IMR-90 (cell line): ENCODE data around the gene MTF2. TPM values are rescaled to one million over a fixed set of nuclear protein-coding genes. Genes with fewer than 3 reads are reported as not detected.

Experiments used
- ATAC-seq: fragments of 200-7000 bp; cut with Tn5 transposase; 2 replicates; pipeline ENCODE4 v1.9.1; 2020; ENCODE audit warnings: low read depth, mild to moderate bottlenecking, moderate library complexity
- BruUV-seq: library from RNA; stranded (reverse); fragments of 400-500 nt; replicated peaks from 2 replicates; lab custom pipeline; 2021; lab: Mats Ljungman, UMichigan
- CTCF ChIA-PET: fragments of 300-600 bp; formaldehyde crosslinking; extraction: SDS; loops from one replicate; lab custom pipeline; 2021; ENCODE audit warnings: antibody characterized with exemption; lab: Yijun Ruan, JAX
- POLR2A ChIA-PET: fragments of 300-600 bp; sonication (Branson Sonifier 250); formaldehyde crosslinking; loops from one replicate; lab custom pipeline; 2022; ENCODE audit warnings: antibody characterized with exemption; ENCODE audit not compliant: unreplicated experiment; lab: Charles Lee
- DNase-seq: peaks from one replicate; pipeline ENCODE4 v3.0.0; 2013
- H2AFZ ChIP-seq: replicated peaks from 2 replicates; pipeline ENCODE3; 2013; ENCODE audit warnings: low read length, mild to moderate bottlenecking; ENCODE audit not compliant: poor library complexity
- H2AK5ac ChIP-seq: 2 replicates; pipeline ENCODE4 v1.6.1; 2013; ENCODE audit warnings: low read depth, low read length, inconsistent platforms
- H2AK9ac ChIP-seq: replicated peaks from 2 replicates; pipeline ENCODE3; 2013; ENCODE audit warnings: mild to moderate bottlenecking, low read depth, low read length, moderate library complexity; ENCODE audit not compliant: poor library complexity
- H2BK120ac ChIP-seq: 2 replicates; pipeline ENCODE4 v1.6.1; 2013; ENCODE audit warnings: low read depth, low read length, inconsistent platforms
- H2BK15ac ChIP-seq: 3 replicates; pipeline ENCODE4 v1.6.1; 2013; ENCODE audit warnings: low read depth, low read length, inconsistent platforms
- H2BK20ac ChIP-seq: 2 replicates; pipeline ENCODE4 v1.6.1; 2013; ENCODE audit warnings: low read depth, mild to moderate bottlenecking, inconsistent platforms, low read length, moderate library complexity
- H2BK5ac ChIP-seq: 2 replicates; pipeline ENCODE4 v1.6.1; 2013; ENCODE audit warnings: mild to moderate bottlenecking, low read depth, low read length, inconsistent platforms; ENCODE audit not compliant: poor library complexity, severe bottlenecking
- H3K14ac ChIP-seq: replicated peaks from 2 replicates; pipeline ENCODE4 v1.6.1; 2013; ENCODE audit warnings: low read depth, low read length, inconsistent platforms
- H3K18ac ChIP-seq: 2 replicates; pipeline ENCODE4 v1.6.1; 2013; ENCODE audit warnings: low read depth, low read length, control low read depth
- H3K23ac ChIP-seq: 2 replicates; pipeline ENCODE4 v1.6.1; 2013; ENCODE audit warnings: low read depth, low read length, inconsistent platforms
- H3K27ac ChIP-seq: 2 replicates; pipeline ENCODE4 v1.5.1; 2013; ENCODE audit warnings: mild to moderate bottlenecking, control low read depth, low read length; ENCODE audit not compliant: insufficient read depth
- H3K27me3 ChIP-seq: 2 replicates; pipeline ENCODE4 v1.6.1; 2013; ENCODE audit warnings: low read length; ENCODE audit not compliant: control insufficient read depth, insufficient read depth
- H3K36me3 ChIP-seq: 2 replicates; pipeline ENCODE4 v1.6.1; 2013; ENCODE audit warnings: low read length, mixed read lengths; ENCODE audit not compliant: control insufficient read depth, insufficient read depth
- H3K4ac ChIP-seq: 2 replicates; pipeline ENCODE4 v1.6.1; 2013; ENCODE audit warnings: low read depth, low read length, inconsistent platforms
- H3K4me1 ChIP-seq: 2 replicates; pipeline ENCODE4 v1.6.1; 2013; ENCODE audit warnings: low read length, mixed read lengths; ENCODE audit not compliant: control insufficient read depth, insufficient read depth
- H3K4me2 ChIP-seq: 2 replicates; pipeline ENCODE4 v1.6.1; 2013; ENCODE audit warnings: low read depth, mild to moderate bottlenecking, control low read depth, low read length, moderate library complexity
- H3K4me3 ChIP-seq: 2 replicates; pipeline ENCODE4 v1.5.1; 2013; ENCODE audit warnings: low read depth, mild to moderate bottlenecking, control low read depth, low read length, moderate library complexity; ENCODE audit not compliant: insufficient read depth
- H3K56ac ChIP-seq: 2 replicates; pipeline ENCODE4 v1.6.1; 2013; ENCODE audit warnings: low read length, inconsistent platforms; ENCODE audit not compliant: insufficient read depth; ENCODE audit errors: extremely low read depth
- H3K79me1 ChIP-seq, 2 experiments: 2 replicates each; pipeline ENCODE4 v1.6.1; 2013; ENCODE audit warnings: low read length in 2 of 2, inconsistent platforms in 1 of 2, low read depth in 1 of 2
- H3K9ac ChIP-seq: 2 replicates; pipeline ENCODE4 v1.6.1; 2013; ENCODE audit warnings: low read depth, low read length, control low read depth
- H3K9me1 ChIP-seq: 2 replicates; pipeline ENCODE4 v1.6.1; 2013; ENCODE audit warnings: low read length, inconsistent platforms; ENCODE audit not compliant: insufficient read depth
- H3K9me3 ChIP-seq: 2 replicates; pipeline ENCODE4 v1.6.1; 2013; ENCODE audit warnings: low read length; ENCODE audit not compliant: control insufficient read depth, insufficient read depth
- H4K20me1 ChIP-seq: 2 replicates; pipeline ENCODE4 v1.6.1; 2013; ENCODE audit warnings: low read length, inconsistent platforms; ENCODE audit not compliant: insufficient read depth
- H4K5ac ChIP-seq: 2 replicates; pipeline ENCODE4 v1.6.1; 2013; ENCODE audit warnings: mild to moderate bottlenecking, low read depth, low read length, control low read depth
- H4K8ac ChIP-seq, 2 experiments: 2 replicates each; pipeline ENCODE4 v1.6.1; 2013; ENCODE audit warnings: low read depth in 2 of 2, low read length in 2 of 2, control low read depth in 1 of 2, inconsistent platforms in 1 of 2
- H4K91ac ChIP-seq: 2 replicates; pipeline ENCODE4 v1.6.1; 2013; ENCODE audit warnings: low read depth, low read length, inconsistent platforms; ENCODE audit not compliant: insufficient read depth
- BHLHE40 ChIP-seq: fragments of 150-350 bp; IDR thresholded peaks from 2 replicates; pipeline ENCODE4 v1.6.1; 2016; ENCODE audit warnings: mild to moderate bottlenecking, low read depth, low read length
- CEBPB ChIP-seq: IDR thresholded peaks from 2 replicates; pipeline ENCODE4 v1.6.1; 2012; ENCODE audit warnings: low read depth, low read length, improper control_type of control experiment
- CHD1 ChIP-seq: IDR thresholded peaks from 2 replicates; pipeline ENCODE4 v1.6.1; 2012; ENCODE audit warnings: low read depth, low read length, improper control_type of control experiment
- FOS ChIP-seq: fragments of 150-350 bp; IDR thresholded peaks from 2 replicates; pipeline ENCODE4 v1.6.1; 2016; ENCODE audit warnings: low read depth, low read length
- MAFK ChIP-seq: IDR thresholded peaks from 2 replicates; pipeline ENCODE4 v1.6.1; 2012; ENCODE audit warnings: low read depth, low read length, improper control_type of control experiment
- MAZ ChIP-seq: IDR thresholded peaks from 2 replicates; pipeline ENCODE4 v1.6.1; 2012; ENCODE audit warnings: low read depth, mild to moderate bottlenecking, low read length, improper control_type of control experiment, moderate library complexity, borderline replicate concordance
- MXI1 ChIP-seq: IDR thresholded peaks from 2 replicates; pipeline ENCODE4 v1.6.1; 2012; ENCODE audit warnings: low read depth, mild to moderate bottlenecking, low read length, moderate library complexity, borderline replicate concordance
- NFE2L2 ChIP-seq: fragments of 150-350 bp; IDR thresholded peaks from 2 replicates; pipeline ENCODE4 v1.6.1; 2016; ENCODE audit warnings: low read depth, mild to moderate bottlenecking, low read length
- POLR2A ChIP-seq: IDR thresholded peaks from 2 replicates; pipeline ENCODE4 v1.6.1; 2012; ENCODE audit warnings: mild to moderate bottlenecking, low read depth, low read length
- RAD21 ChIP-seq: IDR thresholded peaks from 2 replicates; pipeline ENCODE4 v1.6.1; 2012; ENCODE audit warnings: low read length, improper control_type of control experiment
- RCOR1 ChIP-seq: IDR thresholded peaks from 2 replicates; pipeline ENCODE4 v1.6.1; 2012; ENCODE audit warnings: mild to moderate bottlenecking, low read length, improper control_type of control experiment; ENCODE audit not compliant: insufficient replicate concordance
- RFX5 ChIP-seq: IDR thresholded peaks from 2 replicates; pipeline ENCODE4 v1.8.0; 2012; ENCODE audit warnings: low read depth, mild to moderate bottlenecking, low read length, moderate library complexity
- SMC3 ChIP-seq: fragments of 150-350 bp; IDR thresholded peaks from 2 replicates; pipeline ENCODE4 v1.6.1; 2016; ENCODE audit warnings: low read depth, mild to moderate bottlenecking, antibody characterized with exemption, low read length, moderate library complexity
- WGBS, 2 experiments: methylation state at CpG; one replicate each; pipeline versions ENCODE4 v1.1.5 to v1.1.7; 2013; ENCODE audit warnings: missing lambda C conversion rate in 2 of 2; ENCODE audit not compliant: insufficient read length in 1 of 2; ENCODE audit errors: extremely low coverage in 2 of 2; 5-methylcytosine and 5-hydroxymethylcytosine counted together
- dilution Hi-C: fragments of 300-500 bp; cut with HindIII; formaldehyde crosslinking; loops from one replicate; pipeline ENCODE4 v1.14.3; 2018; ENCODE audit warnings: low sequenced_read_pairs; ENCODE audit not compliant: unreplicated experiment
- in situ Hi-C: fragments of 300-500 bp; cut with MboI; formaldehyde crosslinking; loops from 3 replicates; pipeline ENCODE4 v1.14.3; 2019; ENCODE audit warnings: low sequenced_read_pairs, inconsistent platforms, mixed read lengths
- intact Hi-C: fragments of 100-400 bp; cut with micrococcal nuclease; formaldehyde crosslinking; loops from 2 replicates; pipeline ENCODE4 v1.10.0; 2022
- polyA plus RNA-seq, 3 experiments: library from polyadenylated mRNA; depleted of rRNA; stranded (reverse); fragments of >200 nt; gene quantifications; 2 replicates each; pipeline ENCODE4 v1.2.3, GENCODE V29; 2012; ENCODE audit warnings: low replicate concordance in 1 of 3
- total RNA-seq: library from RNA; depleted of rRNA; stranded (reverse); fragments of >200 nt; gene quantifications from 2 replicates; pipeline ENCODE4 v1.2.3, GENCODE V29; 2012
- TF ChIP-seq, protein P1 (sequence below): fragments of 150-350 bp; IDR thresholded peaks from 2 replicates; pipeline ENCODE4 v1.6.1; 2016; ENCODE audit warnings: low read depth, mild to moderate bottlenecking, low read length, moderate library complexity, borderline replicate concordance
- TF ChIP-seq, protein P2 (sequence below): conservative IDR thresholded peaks from 2 replicates; pipeline ENCODE4 v1.5.1; 2012; ENCODE audit warnings: mild to moderate bottlenecking, low read depth, low read length, improper control_type of control experiment
- TF ChIP-seq, protein P3 (sequence below): fragments of 150-350 bp; IDR thresholded peaks from 2 replicates; pipeline ENCODE4 v1.6.1; 2017; ENCODE audit warnings: mild to moderate bottlenecking, antibody characterized with exemption, low read length, low read depth

The MTF2 gene
- total and polyA plus RNA-seq, 2 of the 4 experiments (the other 2 are of a cell fraction), result 10.6 to 39.8 TPM

DNA sequence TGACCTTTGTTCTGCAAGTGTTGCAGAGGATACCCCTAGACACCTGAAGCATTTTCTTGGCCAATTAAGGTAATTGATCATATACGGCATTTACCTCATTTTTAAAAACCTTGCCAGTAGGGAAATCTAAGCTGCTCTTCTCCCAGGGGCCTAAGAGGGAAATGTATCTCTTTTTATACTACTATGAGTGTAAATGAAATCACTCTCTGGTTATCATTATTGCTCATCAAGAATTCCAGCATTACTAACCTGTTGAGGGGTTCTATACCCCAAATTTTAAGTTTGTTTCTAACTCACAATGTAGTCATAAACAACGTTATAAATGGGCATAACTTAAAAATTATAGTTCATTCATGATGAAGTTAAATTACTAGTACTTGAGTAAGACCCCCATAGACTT, 73.8 kb downstream of the MTF2 start:
- no peaks in the 10 kb centered on the region for H3K4me1 ChIP-seq
- H2AK5ac ChIP-seq, result no peak overlapping the region
- no TSS peak for BruUV-seq
- H2AK9ac ChIP-seq, result no peak overlapping the region
- no peak overlapping the region for H3K56ac ChIP-seq
- no peak overlapping the region for H3K4me3 ChIP-seq
- H2BK120ac ChIP-seq, result no peak overlapping the region
- no peak overlapping the region for H3K4ac ChIP-seq
- H2AFZ ChIP-seq, result no peak overlapping the region
- peaks cover 21 to 43% of the 10 kb centered on the region in 2 experiments for H3K79me1 ChIP-seq
- no peak overlapping the region for H3K18ac ChIP-seq
- no peak overlapping the region for H4K8ac ChIP-seq
- H3K27ac ChIP-seq, result no peak overlapping the region
- CTCF ChIA-PET, result no interaction called here
- H3K23ac ChIP-seq, result no peak overlapping the region
- no peak overlapping the region for H3K9ac ChIP-seq
- intact Hi-C loops, result no loop called here
- H3K9me1 ChIP-seq, result peaks cover 6% of the 10 kb centered on the region; the same call in 1 of the 2 replicates
- no peaks in the 10 kb centered on the region for H3K27me3 ChIP-seq
- dilution Hi-C loops, result no loop called here
- DNase-seq (no peak), ATAC-seq (no peak)
- no peaks in the 10 kb centered on the region; the same call in 1 of the 2 replicates for H4K20me1 ChIP-seq
- no peak overlapping the region for H3K14ac ChIP-seq
- TF ChIP-seq BHLHE40, result no peak
- TF ChIP-seq, protein P1, sequence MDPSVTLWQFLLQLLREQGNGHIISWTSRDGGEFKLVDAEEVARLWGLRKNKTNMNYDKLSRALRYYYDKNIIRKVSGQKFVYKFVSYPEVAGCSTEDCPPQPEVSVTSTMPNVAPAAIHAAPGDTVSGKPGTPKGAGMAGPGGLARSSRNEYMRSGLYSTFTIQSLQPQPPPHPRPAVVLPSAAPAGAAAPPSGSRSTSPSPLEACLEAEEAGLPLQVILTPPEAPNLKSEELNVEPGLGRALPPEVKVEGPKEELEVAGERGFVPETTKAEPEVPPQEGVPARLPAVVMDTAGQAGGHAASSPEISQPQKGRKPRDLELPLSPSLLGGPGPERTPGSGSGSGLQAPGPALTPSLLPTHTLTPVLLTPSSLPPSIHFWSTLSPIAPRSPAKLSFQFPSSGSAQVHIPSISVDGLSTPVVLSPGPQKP, result no peak
- TF ChIP-seq CHD1, result no peak
- TF ChIP-seq RAD21, result no peak
- TF ChIP-seq MAZ, result no peak
- TF ChIP-seq MXI1, result no peak
- no peak for TF ChIP-seq MAFK
- no peak for TF ChIP-seq FOS
- TF ChIP-seq, protein P2, sequence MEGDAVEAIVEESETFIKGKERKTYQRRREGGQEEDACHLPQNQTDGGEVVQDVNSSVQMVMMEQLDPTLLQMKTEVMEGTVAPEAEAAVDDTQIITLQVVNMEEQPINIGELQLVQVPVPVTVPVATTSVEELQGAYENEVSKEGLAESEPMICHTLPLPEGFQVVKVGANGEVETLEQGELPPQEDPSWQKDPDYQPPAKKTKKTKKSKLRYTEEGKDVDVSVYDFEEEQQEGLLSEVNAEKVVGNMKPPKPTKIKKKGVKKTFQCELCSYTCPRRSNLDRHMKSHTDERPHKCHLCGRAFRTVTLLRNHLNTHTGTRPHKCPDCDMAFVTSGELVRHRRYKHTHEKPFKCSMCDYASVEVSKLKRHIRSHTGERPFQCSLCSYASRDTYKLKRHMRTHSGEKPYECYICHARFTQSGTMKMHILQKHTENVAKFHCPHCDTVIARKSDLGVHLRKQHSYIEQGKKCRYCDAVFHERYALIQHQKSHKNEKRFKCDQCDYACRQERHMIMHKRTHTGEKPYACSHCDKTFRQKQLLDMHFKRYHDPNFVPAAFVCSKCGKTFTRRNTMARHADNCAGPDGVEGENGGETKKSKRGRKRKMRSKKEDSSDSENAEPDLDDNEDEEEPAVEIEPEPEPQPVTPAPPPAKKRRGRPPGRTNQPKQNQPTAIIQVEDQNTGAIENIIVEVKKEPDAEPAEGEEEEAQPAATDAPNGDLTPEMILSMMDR, result no peak
- no peak for TF ChIP-seq NFE2L2
- TF ChIP-seq RFX5, result no peak
- TF ChIP-seq RCOR1, result no peak
- no peak for TF ChIP-seq SMC3
- TF ChIP-seq POLR2A, result no peak
- TF ChIP-seq, protein P3, sequence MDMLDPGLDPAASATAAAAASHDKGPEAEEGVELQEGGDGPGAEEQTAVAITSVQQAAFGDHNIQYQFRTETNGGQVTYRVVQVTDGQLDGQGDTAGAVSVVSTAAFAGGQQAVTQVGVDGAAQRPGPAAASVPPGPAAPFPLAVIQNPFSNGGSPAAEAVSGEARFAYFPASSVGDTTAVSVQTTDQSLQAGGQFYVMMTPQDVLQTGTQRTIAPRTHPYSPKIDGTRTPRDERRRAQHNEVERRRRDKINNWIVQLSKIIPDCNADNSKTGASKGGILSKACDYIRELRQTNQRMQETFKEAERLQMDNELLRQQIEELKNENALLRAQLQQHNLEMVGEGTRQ, result no peak
- TF ChIP-seq CEBPB, result no peak
- no peak overlapping the region for H2BK5ac ChIP-seq
- H4K91ac ChIP-seq, result no peak overlapping the region
- no peaks in the 10 kb centered on the region for H3K9me3 ChIP-seq
- POLR2A ChIA-PET, result no interaction called here
- WGBS, 2 experiments, result no CpG with 5 or more reads among the region's 2 CpGs
- H2BK20ac ChIP-seq, result no peak overlapping the region
- peaks cover 21% of the 10 kb centered on the region for H3K36me3 ChIP-seq
- H4K5ac ChIP-seq, result no peak overlapping the region
- no peak overlapping the region for H2BK15ac ChIP-seq
- H3K4me2 ChIP-seq, result no peak overlapping the region
- in situ Hi-C loops, result no loop called here
